SK-MEL-5 (cell line): ENCODE measurements around the gene ZNF526. TPM values are rescaled to one million over a fixed set of nuclear protein-coding genes. Genes with fewer than 3 reads are reported as not detected.

Experiments
- DNase-seq: peaks from one replicate; pipeline ENCODE4 v3.0.0-alpha.2; 2016; ENCODE audit warnings: low read depth, low spot score
- in situ Hi-C: cut with HindIII; loops from 2 replicates; pipeline ENCODE4 v1.10.0; 2016; ENCODE audit warnings: low sequenced_read_pairs, high pct_unique_total_duplicates, low pct_unique_long_range_greater_than_20kb
- total RNA-seq: library from RNA; depleted of rRNA; stranded (reverse); fragments of >200 nt; shearing (Covaris generic); gene quantifications from 2 replicates; pipeline ENCODE4 v1.2.3, GENCODE V29; 2014

ZNF526 gene
- total RNA-seq, 1 experiment from 2014 or later, result 6.8 TPM

DNA sequence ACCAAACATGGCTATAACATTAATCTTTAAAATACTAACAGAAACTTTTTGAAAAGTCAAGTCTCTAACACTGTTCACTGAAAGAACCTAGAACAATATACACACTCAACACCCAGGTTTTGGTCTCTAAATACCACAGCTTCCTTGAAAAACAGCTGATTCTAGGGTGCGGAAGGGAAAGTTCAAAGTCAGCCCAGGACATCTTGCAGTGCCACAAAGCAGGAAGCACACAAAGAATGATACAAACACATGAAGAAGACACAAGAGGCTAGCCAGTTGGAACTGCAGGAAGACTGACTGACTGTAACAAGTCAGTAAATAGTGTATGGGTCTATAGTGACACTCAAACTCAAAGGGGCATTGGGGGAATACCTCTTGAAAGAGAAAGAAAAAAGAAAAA lies 7.2 kb upstream of the ZNF526 start:
- in situ Hi-C loops, result no loop called here
- no peak for DNase-seq

DNA sequence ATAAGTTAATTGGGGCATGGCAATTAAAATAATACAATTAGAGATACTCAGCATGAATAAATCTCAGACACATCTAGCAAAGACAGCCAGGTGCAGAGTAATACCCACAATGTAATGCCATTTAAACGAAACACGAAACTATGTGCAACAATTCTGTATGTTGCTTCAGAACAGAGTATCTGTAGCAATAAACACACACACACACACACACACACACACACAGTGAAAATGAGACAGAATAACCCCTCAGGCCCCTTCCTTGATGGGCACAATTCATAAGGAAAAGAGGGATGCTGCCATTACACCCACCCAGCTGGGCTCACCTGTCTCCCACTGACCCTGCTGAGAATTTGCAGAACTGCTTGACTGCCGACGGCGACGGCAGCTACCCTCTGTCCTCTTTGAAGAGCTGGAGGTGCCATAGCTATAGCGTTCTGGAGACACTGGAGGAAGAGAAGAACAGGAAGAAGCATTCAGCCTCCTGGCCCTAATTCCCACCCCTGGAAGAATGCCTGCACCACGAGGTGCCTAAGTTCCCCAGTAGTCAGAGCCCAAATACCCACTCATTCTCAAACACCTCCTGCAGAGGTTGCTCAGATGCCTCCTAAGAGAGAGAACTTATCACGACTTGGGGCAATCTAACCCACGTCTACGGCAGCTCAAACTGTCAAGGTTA lies 5.2 kb upstream of the ZNF526 start:
- no peak for DNase-seq
- in situ Hi-C loops, result no loop called here

DNA sequence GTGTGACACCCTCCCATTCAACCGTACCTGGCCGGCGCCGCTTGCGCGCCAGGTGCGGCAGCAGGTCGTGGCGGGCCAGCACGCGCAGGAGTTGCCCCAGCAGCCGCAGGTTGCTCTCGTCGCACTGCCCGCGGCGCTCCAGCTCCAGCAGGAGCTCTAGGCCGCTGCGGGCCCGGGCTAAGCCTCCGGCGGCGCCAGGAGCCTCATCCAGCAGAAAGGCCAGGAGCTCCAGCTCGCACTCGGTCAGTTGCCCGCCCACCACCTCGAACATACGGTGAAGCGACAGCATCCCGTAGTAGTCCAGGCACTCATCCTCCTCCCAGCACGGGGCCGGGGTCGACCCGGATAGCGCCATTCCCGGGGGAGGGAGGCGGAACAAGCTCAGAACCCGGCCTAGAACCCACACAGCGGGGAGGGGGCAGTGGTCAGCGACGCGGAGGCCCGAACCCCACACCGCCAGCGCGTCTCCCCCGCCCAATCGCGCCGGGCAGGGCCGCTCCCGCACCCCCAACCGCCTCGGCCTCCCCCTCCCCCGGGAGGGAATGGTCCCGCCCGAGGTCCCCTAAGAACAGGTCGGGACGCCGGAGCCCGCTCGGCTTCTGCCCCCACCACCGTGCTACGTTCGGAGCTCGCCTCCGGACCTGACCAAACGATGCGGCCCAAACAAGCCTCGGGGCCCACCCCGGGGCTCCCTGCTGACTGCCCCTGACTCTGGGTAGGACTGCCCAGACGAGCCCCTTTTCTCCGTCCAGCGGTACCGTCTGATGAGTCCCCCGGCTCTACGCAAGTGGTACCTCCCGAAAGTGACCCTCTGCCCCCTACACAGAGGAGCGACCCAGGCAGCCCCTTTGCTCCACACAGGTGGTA lies 3.2 kb upstream of the ZNF526 start:
- DNase-seq, result no peak
- in situ Hi-C loops, result no loop called here

DNA sequence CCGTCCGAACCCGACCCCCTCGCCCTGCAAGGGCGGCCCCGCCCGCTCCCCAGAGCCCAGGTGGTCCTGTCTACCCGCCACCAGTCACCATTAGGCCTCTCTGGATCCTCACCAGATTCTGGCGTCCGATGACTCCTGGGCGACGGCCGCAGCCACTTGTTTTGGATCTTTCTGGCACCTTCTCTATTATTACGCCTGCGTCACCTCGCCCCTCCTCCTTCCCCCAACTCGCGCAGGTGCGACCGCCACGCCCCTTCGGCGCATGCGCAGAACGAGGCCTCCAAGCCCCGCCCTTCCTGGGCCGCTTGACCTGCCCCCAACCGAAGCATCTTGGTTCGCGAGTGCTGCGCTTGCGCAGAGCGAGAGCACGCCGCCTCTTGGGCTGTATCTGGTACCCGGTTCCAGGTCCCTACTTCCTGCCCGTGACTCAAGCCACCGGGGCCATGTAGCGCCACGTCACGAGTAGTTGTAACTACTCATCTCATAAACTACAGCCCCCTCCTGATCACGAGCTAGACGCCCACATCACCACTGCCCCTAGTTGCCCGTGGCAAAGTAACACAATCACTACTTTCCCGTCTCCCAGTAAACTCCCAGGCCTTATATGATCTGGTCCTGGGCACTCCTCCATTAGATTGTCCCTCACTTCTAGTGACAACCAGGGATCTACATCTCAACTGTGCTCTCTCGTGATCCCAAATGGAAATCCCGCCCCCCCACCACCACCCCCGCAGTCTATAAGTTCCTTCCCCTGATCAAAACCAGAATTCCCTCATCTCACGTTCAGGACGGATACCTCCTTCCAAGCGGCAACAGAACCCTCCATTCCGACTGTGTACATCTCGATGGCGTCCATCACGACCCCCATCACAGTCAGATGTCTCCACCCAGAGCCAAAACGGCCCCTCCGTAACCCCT lies 2.3 kb upstream of the ZNF526 start, which contains the start of gene DEDD2:
Gene DEDD2, minus strand, starts transcription at position 158 of the 918 bp plus-strand sequence. CDS start 670 bp downstream, outside the sequence.
- in situ Hi-C loops, result no loop called here
- DNase-seq, result peak; percentile 94

DNA sequence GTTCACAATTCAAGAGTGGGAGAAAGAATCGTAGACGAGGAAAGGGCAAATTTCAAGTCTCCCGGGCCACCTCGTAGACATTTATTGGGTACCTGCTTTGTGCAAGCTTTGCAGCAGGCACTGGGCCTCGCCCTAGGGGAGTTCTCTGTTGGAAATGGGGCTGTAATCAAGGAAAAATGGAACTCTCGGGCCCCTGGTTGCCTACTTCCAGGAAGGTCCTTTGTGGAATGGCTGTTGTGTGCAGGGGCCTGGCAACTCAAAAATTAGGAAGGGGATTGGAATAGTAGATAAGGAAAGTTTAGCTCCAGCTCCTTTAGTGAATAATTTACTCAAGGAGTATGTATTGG lies 612 bp downstream of the ZNF526 start:
- no peak for DNase-seq
- in situ Hi-C loops, result no loop called here

DNA sequence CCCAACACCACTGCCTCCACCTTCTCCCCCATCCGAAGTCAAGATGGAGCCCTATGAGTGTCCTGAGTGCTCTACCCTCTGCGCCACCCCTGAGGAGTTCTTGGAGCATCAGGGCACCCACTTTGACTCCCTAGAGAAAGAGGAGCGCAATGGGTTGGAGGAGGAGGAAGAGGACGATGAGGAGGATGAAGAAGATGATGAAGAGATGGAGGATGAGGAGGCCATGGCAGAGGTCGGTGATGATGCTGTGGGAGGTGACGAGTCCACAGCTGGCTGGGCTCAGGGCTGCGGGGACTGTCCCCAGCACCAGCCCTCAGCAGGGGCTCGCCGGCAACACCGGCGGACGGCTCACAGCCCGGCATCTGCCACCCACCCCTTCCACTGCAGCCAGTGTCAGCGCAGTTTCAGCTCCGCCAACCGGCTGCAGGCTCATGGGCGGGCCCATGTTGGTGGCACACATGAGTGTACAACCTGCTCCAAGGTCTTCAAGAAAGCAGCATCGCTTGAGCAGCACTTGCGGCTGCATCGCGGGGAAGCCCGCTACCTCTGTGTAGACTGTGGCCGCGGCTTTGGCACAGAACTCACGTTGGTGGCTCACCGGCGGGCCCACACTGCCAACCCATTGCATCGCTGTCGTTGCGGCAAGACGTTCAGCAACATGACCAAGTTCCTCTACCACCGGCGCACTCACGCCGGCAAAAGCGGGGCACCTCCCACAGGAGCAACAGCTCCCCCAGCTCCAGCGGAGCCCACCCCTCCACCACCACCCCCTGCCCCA lies 5.0 kb downstream of the ZNF526 start:
- no peak for DNase-seq

DNA sequence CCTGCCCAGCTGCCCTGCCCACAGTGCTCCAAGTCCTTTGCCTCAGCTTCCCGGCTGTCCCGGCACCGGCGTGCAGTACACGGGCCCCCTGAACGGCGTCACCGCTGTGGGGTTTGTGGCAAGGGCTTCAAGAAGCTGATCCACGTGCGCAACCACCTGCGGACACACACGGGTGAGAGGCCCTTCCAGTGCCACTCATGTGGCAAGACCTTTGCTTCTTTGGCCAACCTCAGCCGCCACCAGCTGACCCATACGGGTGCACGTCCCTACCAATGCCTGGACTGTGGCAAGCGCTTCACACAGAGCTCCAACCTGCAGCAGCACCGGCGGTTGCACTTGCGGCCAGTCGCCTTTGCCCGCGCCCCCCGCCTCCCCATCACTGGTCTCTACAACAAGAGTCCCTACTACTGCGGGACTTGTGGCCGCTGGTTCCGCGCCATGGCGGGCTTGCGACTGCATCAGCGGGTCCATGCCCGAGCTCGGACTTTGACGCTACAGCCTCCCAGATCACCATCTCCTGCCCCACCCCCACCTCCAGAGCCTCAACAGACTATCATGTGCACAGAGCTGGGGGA lies 5.7 kb downstream of the ZNF526 start:
- DNase-seq, result no peak
- in situ Hi-C loops, result no loop called here

More for the DNA sequence above, 5.0 kb downstream of the ZNF526 start:
- in situ Hi-C loops, result no loop called here

DNA sequence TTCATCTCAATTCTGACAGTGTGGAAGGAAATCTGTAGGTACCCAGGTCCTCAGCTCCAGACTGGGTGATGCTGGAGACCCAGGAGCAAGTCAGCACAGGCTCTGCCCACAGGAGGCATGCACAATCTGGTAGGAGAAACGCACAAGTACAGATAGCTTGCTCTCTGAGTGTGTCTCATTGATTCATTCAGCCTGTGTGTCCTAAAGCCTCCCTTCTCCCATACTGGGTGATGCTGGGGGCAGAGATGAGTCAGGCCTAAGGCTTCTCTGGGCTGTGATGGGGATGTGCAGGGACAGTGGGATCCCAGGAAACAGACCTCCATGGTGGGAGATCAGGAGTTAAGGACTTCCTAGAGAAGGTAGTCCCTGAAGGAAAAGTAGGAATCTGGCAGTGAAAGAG lies 6.8 kb downstream of the ZNF526 start:
- in situ Hi-C loops, result no loop called here
- no peak for DNase-seq

DNA sequence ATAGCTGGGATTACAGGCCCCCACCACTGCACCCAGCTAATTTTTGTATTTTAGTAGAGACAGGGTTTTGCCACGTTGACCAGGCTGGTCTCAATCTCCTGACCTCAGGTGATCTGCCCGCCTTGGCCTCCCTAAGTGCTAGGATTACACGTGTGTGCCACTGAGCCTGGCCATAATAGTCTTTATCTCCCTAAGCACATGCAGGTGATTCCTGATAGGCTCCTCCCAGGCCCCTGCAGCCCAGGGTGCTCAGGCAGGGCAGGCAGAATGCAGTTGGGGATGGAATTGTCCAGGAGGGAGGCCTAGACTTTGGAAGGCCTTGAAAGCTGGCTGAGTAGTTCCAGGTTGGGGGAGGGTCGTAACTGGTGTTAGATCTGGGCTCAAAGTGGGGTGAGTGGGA lies 8.5 kb downstream of the ZNF526 start:
- DNase-seq, result no peak
- in situ Hi-C loops, result no loop called here

DNA sequence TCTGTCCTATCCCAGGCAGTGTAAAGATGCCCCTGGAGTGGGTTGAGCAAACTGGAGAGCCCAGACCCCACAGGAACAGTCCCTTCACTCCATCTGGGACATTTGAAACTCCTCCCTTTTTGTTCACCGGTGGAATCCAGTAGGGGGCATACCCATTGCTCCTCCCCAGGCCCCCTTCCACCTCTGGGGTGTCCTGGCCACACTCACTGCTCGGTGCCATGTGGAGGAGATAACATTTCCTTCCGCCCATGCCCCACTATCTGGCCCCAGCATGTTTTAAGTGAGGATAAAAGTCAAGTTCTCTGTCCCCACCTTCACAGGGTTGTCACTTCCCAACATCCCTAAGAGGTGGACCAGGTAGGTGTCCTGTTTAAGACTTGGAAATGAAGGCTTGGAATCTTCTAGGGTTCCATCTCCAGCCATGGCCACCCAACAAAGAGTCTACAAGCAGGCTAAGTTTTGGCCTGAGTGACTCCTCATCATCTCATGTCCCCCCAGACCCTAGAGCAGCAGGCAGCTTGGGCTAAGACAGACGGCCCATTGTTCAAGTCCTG lies 9.3 kb downstream of the ZNF526 start:
- DNase-seq, result no peak
- in situ Hi-C loops, result no loop called here

DNA sequence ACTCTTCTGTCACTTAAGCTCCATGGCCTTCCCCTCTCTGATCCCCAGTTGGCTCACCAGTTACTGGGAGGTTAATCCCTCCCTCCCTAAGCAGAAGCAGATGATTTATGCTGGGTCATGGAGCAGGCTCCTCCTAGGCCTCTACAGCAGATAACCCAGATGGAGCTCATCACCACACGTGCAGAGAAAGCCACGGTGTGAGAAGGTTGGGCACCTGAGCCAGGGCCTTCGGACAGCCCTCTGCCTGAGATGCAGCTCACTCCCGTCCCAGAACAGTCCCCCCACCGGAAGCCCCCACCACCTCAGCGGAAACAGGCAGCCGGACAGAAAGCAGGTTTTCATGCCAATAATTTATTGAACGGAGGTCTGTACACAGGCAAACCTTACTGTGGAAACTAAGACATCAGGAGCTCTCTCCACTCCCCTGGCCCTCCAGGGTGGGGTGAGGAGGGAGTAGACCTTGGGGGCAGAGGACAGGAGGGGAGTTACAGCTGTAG lies 9.8 kb downstream of the ZNF526 start:
- peak; percentile 35 for DNase-seq
- in situ Hi-C loops, result no loop called here

DNA sequence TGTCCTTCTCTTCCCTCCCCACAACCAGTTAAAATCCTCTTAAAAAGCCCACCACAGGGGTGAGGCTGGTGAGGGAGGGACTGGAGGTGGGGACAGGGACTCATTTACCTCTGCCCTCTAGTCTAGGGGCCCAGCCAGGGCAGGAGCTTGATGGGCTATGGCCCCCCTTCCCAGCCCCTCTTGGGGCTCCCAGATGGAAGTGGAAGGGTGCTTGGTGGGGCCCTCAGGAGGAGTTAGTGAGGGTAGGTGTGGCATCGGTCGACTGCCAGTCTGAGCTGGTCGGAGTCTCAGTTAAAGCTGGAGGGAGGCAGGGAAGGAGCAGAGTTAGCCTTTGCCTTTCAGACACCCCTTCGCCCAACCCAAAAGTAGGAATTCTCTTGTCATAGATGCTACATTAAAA lies 10.5 kb downstream of the ZNF526 start:
- no peak for DNase-seq
- in situ Hi-C loops, result no loop called here

DNA sequence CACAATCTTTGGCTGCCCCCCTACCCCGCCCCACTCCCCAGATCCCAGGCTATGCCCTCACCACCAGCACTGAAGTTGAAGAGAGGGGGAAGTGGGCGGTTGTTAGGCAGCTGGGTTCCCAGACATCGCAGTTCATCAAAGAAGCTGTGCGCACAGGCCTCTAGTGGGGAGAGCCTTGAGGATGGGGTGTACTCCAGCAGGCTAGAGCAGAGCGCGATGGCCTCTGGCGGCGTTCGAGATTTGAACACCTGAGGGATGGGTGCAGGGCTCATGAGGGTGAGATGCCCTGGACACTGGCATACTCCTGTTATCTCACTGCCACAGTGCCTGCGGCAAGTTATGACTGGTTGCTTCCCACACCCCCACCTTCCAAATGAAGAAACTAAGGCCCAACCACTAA lies 12.3 kb downstream of the ZNF526 start:
- no peak for DNase-seq
- in situ Hi-C loops, result no loop called here

DNA sequence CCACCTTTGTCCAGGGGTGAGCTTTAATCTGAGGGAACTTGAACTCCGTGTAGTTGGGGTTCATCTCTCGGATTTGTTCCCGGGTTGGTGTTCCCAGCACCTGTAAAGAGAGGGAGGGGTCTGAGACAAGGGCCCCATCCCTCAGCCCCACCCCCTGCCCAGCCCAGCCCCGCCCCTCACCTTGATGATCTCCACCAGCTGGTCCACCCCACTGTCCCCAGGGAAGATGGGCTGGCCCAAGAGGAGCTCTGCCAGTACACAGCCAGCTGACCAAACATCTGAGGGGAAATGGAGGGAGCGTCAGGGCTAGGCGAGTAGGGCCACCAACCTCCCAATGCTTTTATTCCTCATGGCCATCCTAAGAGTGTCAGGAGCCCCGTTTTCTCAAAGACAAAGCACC lies 13.0 kb downstream of the ZNF526 start:
- in situ Hi-C loops, result no loop called here
- DNase-seq, result no peak

DNA sequence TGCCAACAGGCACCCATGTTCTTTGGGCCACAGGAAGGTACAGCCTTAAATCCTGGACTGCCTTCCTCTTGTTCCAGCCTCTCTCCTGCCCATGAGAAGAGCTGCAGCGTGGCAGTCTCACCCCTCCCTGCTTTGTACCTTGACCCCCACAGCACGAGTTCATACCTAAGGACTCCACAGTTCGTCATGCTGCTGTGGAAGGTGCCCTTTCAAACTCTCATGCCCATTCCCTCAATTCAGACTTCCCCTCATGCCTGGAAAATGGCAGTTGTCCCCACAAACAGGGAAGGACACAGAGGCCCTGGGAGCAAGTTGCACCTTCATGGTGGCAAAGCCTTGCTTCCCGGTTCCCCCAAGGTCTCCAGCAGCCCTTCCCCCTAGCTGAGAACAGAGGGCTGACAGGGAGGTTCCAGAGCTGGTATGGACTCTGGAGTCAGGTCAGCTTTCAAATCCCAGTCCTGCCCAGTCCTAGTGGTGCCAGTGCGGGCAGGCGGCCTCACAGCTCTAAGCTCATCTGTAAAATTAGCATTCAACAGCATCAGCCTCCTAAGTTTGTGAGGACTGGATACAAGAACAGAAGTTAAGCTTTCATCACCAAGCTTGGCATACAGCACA lies 13.7 kb downstream of the ZNF526 start:
- in situ Hi-C loops, result no loop called here
- DNase-seq, result no peak

DNA sequence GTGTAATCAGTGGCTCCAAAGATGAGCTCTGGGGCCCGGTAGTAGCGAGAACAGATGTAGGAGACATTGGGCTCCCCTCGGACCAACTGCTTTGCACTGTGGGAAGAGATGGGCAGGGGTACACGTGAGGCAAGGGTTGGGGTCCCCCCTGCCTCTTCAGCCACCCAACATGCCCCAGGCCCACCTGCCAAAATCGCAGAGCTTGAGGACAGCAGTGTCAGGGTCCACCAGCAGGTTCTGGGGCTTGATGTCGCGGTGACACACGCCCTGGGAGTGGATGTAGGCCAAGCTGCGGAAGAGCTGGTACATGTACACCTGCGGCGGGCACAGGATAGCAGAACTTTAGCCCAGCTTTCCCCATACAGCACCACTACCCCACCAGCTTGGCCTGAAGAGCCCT lies 14.3 kb downstream of the ZNF526 start:
- in situ Hi-C loops, result no loop called here
- DNase-seq, result no peak
